Measurements from ENCODE around the gene PRSS53.
"Not testable (repeated sequence)": the region's sequence is repeated elsewhere in the genome, so short reads cannot be mapped to it uniquely, and the experiment has no call there.

Gene PRSS53

GRCh38 chr16:31088459-31089183, at the start of gene PRSS53:
Gene PRSS53, minus strand, starts transcription at chr16:31088943. Its CDS starts 134 bp downstream, at chr16:31088809.
- DNase-seq (ENCODE audit: low read depth): no peak

GRCh38 chr16:31136822-31137499, 48.2 kb upstream of the PRSS53 start:
- DNase-seq (ENCODE audit: low read depth): not testable (repeated sequence)

DNA sequence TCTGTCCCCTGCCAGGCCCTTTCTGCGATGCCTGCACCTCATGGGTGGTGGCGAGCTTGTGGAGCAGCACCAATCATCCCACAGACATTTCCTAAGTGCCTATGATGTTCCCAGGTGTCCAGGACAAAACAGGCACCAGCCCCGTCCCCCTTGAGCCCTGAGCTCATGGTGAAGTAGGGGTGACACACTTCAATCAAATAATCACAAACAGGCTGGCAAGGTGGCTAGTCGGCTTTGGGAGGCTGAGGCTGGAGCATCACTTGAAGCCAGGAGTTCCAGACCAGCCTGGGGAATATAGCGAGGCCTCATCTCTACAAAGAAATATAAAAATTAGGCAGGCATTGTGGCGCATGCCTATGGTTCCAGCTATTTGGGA, 47.5 kb upstream of the PRSS53 start:
- DNase-seq (ENCODE audit: low read depth): no peak

- DNase-seq (ENCODE audit: low read depth): no peak
These were observed 47.0 kb upstream of the PRSS53 start, which contains the start of gene PRSS8 for GRCh38 chr16:31135535-31136286. Gene PRSS8, minus strand, starts transcription at chr16:31135727. Its CDS starts 229 bp downstream, at chr16:31135498.

DNA sequence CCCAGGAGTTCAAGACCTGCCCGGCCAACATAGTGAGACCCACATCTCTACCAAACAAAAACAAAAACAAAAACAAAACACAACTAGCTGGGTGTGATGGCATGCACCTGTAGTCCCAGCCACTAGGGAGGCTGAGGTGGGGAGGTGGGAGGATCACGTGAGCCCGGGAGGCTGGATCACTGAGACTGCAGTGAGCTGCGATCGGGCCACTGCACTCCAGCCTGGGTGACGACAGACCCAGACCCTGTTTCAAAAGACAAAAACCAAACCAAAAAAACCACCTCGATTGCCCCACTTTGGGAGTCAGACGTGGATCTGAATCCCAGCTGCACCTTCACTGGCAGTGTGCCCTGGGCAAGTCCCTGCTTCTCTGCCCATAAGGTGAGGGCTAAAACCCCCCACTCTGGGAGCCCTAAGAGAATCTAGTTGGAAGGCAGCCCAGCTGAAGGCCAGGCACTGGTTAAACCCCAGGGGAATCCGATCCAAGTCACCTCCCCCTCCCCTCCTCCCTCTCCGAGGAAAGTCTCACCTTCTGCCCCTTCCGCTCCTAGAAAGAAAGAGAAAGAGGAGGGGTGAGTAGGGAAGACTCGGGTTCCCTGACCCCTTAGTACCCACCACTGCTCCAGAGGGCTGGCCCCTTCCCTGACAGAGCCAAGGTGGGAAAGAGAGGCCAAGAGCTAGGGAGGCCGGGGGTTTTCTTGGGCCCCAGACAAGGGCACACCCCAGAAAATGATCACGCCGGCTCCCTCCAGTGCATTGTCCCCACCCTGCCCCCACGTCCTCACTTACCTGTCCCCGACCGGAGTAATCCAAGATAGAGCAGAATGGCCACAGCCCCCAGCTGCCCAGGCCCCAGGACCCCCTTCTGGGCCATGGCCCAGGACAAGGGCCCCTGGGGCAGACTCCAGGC, 46.1 kb upstream of the PRSS53 start:
- no peak for DNase-seq (ENCODE audit: low read depth)

DNA sequence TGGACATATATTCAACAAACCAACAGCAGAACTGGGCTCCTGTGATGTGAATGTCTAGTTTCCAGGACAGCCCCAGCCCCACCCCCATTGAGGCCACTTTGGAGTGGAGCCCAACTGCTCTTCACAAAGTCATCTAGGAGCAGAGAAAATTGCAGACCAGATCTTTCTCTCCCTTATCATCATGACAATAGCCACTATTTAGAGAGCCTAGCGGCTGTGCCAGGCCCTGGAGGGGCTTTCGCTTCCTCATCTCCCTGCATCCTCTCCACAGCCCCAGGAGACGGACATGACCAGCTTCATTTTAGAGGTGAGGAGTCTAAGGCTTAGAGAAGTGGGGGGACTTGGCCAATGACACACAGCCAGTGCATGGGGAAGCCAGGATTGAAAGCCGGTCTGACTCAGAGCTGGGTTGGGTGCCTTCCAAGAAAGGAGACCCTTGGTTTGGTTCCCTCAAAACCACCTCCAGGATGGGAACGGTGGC, 45.4 kb upstream of the PRSS53 start:
- DNase-seq (ENCODE audit: low read depth): no peak

DNA sequence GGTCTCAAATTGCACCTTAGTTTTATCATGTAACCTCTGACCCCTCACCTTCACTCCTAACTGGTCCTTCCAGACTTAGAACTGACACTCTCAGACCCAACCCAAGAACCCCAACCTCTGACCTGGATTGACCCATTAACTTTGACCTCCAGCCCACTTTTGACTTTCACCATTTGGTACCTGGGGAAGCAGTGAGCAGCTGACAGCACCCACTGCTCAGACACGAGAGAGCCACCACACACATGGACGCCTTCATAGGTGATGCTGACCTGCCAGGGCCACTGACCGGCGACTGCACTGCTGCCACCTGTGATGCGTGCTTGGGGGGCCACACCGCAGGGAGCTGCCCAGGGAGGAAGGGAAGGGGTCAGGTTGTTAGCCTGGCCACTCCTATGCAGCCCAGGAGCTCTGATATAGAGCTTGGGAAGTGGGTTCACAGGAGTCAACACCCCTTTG, 44.3 kb upstream of the PRSS53 start:
- no peak for DNase-seq (ENCODE audit: low read depth)

- no peak for DNase-seq (ENCODE audit: low read depth)
These were observed 43.7 kb upstream of the PRSS53 start for GRCh38 chr16:31132303-31132979.

DNA sequence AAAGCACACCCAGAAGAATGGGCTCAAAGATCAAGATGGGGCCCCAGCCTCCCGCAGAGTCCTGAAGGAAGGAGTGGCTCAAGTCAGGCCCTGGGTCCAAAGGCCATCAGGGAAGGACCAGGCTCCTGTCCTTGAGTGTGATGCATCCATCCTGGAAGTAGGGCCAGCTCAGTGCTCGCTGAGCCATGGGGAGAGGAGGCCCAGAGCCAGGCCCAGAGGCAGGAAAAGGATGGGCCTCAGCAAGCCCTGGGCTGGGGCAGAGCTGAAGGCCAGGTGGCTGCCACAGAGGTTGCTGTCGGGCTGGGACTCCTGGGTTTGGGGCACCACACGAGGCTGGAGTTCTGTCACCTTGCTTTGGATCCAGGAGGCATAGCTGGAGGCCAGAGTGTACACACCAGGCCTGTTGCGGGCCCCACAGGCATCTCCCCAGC, 43.1 kb upstream of the PRSS53 start:
- DNase-seq (ENCODE audit: low read depth): no peak

DNA sequence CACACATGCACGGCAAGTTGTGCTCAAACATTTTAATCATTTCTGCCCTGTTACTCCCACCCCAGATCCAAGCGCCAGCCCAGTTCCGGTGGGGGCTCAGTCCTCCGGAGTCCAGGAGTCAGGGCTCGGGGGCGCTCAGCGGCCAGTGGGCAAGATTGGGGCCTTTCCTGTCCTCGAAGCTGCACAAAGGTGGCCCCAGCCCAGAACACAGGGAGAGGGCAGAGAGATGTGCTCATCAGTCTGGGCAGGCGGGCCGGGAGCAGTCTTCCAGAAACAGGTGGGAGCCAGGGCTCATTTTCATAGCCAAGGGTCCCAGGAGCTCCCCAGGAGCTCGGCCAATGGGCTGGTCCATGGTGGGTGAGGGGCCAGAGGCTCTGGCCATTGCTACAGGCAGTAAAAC, 42.7 kb upstream of the PRSS53 start:
- no peak for DNase-seq (ENCODE audit: low read depth)

- no peak for DNase-seq (ENCODE audit: low read depth)
These were observed 42.2 kb upstream of the PRSS53 start for GRCh38 chr16:31130899-31131298.

DNA sequence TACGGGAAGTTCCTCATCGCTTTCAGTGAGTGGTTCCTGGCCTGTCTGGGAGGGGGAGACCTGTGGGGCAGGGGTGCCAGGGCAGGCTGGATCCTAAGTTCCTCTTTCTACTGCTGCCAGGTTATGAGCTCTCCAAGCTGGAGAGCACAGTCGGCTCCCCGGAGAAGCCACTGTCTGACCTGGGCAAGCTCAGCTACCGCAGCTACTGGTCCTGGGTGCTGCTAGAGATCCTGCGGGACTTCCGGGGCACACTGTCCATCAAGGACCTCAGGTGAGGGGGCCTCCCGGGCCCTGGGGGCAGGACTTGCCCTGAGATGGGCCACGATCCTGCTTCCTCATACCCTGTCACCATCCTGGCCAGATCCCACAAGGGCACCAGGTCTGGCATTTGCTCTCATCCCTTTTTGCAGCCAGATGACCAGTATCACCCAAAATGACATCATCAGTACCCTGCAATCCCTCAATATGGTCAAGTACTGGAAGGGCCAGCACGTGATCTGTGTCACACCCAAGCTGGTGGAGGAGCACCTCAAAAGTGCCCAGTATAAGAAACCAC, 41.7 kb upstream of the PRSS53 start:
- DNase-seq (ENCODE audit: low read depth): no peak

GRCh38 chr16:31129568-31130335, 41.0 kb upstream of the PRSS53 start:
- no peak for DNase-seq (ENCODE audit: low read depth)

- DNase-seq (ENCODE audit: low read depth): no peak
These were observed 40.2 kb upstream of the PRSS53 start for GRCh38 chr16:31128711-31129567.

DNA sequence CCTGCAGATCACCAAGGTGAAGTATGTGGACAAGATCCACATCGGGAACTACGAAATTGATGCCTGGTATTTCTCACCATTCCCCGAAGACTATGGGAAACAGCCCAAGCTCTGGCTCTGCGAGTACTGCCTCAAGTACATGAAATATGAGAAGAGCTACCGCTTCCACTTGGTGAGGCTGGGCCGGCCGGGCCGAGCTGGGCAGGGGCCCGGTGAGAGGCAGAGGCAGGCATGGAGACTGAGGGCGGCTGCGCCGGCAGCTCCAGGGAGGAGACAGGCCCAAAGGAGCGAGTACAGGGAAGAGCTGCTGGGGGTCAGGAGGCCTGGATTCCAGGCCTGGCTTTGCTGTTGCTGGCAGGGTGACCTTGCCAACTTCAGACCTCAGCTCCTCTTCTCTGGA, 38.4 kb upstream of the PRSS53 start:
- no peak for DNase-seq (ENCODE audit: low read depth)

- DNase-seq (ENCODE audit: low read depth): no peak
These were observed 37.1 kb upstream of the PRSS53 start for GRCh38 chr16:31125844-31126243.

GRCh38 chr16:31120129-31120528, 31.4 kb upstream of the PRSS53 start:
- DNase-seq (ENCODE audit: low read depth): no peak

DNA sequence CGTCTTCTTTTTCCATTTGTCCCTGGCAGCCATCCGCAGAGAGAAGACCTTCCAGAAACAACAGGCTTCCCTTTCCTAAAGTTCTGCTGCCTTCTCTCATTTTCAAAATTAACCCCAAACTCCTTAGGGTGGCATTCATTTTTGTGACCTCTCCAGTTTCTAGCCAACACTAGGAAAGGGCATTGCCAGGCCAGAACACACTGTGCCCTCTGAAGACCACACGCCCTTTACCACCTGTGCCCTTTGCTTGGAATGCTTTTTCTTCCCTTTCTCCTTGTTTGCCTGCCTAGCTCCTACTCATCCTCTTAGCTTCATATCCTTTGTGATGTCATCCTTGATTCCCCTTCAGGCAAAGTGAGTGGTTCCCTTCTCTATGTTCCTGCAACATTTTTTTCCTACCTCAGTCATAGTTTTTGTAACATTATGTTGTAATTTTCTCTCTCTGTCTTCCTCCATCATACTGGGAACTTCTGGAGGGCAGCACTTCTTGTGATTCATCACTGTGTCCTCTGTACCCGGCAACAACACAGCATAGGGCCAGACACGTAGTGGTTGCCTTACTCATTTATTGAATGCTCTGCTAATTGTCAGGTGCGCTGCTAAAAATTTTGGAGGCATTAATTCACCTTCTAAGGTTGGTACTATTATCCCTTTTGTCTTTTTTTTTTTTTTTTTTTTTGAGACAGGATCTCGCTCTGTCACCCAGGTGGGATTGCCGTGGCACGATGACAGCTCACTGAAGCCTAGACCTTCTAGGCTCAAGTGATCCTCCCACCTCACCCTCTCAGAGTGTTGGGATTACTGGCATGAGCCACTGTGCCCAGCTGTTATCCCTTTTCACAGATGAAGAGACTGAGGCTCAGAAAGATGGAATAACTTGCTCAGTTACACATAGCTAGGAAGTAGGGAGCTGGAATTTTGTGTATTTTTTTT, 29.7 kb upstream of the PRSS53 start:
- no peak for DNase-seq (ENCODE audit: low read depth)

All from stimulated activated CD8-positive, alpha-beta memory T cell treated with anti-CD3 and anti-CD28 coated beads, Interleukin-4, amount 100 ng/mL, for 24 hours (primary cell).